Measurements from ENCODE around the gene APBB1IP.

DNA sequence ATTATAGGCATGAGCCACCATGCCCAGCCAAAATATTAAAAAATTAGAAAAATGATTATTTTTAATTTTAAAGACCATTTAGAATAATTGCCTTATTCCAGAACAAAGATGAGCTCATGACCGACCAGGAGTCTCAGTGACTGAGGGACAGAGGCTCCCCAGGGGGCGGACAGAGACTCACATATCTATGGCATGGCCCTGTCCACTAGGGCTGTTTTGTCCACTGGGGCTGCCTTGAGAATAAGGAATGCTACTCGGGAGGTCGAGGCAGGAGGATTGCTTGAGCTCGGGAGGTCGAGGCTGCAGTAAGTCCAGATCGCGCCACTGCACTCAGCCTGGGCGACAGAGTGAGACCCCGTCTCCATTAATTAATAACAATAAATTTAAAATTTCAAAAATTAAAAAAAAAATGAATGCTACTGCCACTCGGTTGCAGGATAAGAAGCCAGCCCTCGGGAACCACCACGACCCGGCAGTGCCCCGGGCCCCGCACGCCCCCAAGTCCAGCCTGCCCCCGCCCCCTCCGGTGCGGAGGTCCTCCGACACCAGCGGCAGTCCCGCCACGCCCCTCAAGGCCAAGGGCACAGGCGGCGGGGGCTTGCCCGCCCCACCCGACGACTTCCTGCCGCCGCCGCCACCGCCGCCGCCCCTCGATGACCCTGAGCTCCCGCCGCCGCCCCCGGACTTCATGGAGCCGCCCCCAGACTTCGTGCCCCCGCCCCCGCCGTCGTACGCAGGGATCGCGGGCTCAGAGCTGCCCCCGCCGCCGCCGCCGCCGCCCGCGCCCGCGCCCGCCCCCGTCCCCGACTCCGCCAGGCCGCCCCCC, 128.6 kb downstream of the APBB1IP start:
- TF ChIP-seq, protein P1, sequence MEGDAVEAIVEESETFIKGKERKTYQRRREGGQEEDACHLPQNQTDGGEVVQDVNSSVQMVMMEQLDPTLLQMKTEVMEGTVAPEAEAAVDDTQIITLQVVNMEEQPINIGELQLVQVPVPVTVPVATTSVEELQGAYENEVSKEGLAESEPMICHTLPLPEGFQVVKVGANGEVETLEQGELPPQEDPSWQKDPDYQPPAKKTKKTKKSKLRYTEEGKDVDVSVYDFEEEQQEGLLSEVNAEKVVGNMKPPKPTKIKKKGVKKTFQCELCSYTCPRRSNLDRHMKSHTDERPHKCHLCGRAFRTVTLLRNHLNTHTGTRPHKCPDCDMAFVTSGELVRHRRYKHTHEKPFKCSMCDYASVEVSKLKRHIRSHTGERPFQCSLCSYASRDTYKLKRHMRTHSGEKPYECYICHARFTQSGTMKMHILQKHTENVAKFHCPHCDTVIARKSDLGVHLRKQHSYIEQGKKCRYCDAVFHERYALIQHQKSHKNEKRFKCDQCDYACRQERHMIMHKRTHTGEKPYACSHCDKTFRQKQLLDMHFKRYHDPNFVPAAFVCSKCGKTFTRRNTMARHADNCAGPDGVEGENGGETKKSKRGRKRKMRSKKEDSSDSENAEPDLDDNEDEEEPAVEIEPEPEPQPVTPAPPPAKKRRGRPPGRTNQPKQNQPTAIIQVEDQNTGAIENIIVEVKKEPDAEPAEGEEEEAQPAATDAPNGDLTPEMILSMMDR (IDR thresholded peaks at IDR 0.05) = no peak
- no peak for TF ChIP-seq EZH2 (IDR thresholded peaks at IDR 0.05)
